NCI-H748 treated with DMSO at 0.1 percent for 48 hours (cell line): ENCODE measurements around the gene MTOR.
"Not testable (repeated sequence)": the region's sequence is repeated elsewhere in the genome, so short reads cannot be mapped to it uniquely, and the experiment has no call there.

ENCODE experiments used
- DNase-seq: peaks from one replicate; lab custom pipeline; 2025; lab: John Stamatoyannopoulos, UW

The MTOR gene

GRCh38 chr1:11180342-11180744 lies 82.0 kb downstream of the MTOR start:
- no peak for DNase-seq

DNA sequence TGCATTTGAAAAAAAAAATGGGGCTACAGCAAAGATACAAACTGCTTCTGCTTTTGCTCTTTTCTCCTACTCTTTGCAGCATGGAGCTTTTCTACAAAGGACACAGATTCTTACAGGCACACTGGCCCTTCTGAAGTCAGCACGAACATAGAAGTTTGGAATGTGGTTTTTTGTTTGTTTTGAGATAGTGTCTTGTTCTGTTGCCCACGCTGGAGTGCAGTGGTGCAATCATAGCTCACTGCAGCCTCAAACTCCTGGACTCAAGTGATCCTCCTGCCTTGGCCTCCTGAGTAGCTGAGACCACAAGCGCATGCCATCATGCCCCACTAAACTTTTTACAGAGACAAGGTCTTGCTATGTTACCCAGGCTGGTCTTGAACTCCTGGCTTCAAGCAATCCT lies 82.6 kb downstream of the MTOR start:
- DNase-seq, result not testable (repeated sequence)

DNA sequence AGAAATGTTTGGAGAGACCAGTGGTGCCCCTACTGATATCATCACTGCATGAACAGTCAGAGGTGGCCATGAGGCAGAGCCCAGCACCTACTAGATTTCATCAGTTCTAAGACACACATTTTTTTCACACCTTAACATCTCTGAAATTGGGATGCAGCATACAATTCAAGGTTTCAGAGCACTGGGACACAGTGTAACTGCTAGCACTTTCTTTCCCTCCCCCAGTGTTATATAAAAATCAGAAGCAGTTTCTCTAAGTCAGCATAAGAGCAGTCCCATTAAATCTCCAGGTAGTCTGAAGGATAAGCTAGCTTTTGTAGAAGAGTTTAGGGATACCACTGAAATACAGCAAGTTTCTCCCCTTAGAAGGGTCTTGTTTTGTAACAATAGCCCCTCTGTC lies 83.2 kb downstream of the MTOR start:
- DNase-seq, result no peak

DNA sequence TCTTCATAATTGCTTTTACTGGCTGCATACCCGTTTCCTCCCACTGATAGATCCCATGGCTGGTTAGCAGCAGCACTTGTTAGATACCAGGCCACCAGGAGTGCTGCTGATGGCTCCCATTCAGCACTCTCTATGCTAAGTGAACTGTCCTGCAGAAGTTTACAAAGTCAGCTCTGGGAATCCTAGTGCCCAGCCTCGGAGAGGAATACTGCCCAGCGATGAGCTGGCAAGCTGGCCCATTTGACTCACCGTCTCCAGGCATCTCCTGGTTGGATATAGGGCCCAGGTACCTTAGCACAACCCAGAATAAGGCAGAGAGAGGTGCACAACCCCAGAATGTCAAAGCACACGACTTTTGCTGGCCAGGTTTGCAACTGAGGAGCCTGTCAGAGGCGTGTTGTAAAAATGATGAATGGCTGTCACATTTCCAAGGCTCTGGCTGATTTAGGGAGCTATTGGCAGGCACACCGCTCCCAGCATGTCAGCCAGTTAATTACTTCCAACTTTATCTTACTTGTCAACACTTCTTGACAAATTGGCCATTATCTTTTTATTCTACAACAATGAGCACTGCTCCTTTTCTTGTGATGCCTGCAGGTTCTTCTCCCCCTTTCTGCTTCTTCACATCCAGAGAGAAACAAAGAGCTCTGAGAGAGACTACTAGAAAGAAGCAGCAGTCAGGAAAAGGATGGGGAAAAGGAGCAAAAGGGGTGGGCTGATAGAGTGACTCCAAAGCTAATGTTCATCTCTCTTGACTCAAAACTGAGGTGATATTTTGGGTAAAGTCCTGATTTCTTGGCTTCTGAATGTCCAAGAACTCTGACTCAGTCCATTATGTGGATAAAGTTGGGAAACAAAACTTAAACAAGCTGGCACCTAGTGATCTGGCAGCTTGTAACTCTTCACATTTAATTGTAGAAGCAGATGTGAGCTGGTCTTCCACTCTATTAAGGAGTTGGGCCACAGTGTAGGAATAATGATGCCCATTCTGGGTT lies 84.0 kb downstream of the MTOR start:
- DNase-seq, result no peak

DNA sequence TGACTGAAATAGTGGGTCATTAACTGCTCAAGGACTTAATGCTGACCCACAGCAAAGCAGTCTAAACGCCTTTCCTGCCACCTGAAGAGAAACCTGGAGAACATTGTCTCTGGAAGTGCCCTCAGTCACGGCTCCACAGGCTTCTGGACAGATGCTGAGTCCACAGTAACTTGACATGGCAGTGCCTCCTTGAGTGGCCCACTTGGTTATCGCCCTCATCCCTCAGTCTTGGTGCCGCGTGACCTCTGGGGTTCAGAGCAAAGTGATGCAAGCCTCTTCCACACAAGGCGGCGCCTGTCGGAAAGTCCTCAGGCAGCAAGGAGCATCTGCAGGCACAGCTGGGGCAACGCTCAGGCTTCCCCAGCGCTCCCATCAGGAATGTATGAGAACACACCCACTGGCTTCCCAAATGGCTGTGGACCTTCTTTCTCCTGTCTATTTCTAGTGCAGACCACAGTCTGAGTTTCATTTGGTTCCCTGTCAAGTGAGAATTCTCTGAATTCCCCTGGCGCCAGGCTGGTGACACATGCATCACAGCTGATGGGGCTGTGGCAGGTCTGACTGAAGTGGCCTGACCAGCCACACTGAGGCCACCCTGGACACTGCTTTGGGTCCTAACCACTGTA lies 86.2 kb downstream of the MTOR start:
- DNase-seq, result no peak

- no peak for DNase-seq
Observed at GRCh38 chr1:11175461-11175860, 86.9 kb downstream of the MTOR start.

DNA sequence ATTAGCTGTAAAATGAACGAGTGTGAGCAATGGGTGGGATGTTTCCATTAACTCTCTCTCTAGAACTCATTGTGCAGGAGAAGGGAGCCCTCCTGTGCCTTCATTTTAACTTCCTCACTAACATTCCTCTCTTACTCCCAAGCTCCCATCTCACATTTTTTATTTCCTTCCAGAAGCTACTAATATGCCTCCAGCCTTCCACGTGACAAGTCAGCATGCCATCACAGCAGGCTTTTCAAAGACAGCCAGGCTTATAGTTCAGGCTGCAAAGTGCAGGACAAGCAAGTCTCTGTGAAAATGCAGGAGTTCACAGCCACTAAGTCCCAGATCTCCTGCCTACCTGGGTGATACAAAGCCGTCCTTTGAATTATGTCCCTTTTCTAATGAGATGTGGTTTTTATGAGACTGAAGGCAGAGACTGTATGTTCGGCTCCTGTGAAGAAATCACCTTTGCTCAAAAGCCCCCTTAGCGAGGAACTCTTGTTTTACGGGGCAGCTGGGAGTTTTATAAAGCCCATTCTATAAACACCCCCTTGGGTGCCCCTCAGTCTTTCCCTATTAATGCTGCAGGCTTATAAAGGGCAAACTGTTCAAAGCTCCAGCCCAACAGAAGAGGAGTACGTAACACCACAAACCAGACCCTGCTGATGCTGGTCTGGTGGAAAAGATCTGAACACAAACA lies 87.9 kb downstream of the MTOR start:
- no peak for DNase-seq

DNA sequence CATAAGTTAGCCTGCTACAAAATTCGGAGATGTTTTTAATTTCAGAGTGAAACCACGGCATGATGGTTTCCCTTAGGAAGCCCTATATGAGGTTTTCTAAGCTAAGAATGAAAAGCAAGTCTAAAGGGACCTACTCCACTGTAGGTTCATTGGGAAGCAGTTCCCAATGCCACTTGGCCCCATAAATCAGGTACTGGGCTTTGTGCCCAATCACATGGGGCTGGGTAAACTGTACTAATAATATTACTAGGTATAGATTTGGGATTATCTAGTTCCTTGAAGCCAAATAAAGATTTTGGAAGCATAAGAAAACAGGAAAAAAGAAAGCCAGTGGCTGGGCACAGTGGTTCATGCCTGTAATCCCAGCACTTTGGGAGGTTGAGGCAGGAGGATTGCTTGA lies 92.2 kb downstream of the MTOR start:
- no peak for DNase-seq

DNA sequence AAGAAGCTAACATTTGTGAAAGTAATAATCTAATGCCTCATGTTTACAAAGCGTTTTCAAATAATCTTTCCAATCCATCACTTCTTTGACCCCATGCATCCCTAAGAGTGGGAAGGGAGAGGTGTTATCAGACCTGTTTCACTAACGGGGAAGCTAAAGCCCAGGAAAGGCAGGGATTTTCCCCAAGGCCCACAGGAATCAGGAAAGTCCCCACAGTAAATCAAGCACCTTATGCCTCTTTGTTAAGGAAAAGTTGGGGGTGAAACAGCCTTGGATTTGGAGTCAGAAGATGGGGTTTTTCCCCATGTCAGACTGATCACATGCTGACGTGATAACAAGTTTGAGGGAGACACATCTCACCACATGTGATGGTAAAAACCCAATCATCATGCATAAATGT lies 93.1 kb downstream of the MTOR start:
- DNase-seq, result no peak

DNA sequence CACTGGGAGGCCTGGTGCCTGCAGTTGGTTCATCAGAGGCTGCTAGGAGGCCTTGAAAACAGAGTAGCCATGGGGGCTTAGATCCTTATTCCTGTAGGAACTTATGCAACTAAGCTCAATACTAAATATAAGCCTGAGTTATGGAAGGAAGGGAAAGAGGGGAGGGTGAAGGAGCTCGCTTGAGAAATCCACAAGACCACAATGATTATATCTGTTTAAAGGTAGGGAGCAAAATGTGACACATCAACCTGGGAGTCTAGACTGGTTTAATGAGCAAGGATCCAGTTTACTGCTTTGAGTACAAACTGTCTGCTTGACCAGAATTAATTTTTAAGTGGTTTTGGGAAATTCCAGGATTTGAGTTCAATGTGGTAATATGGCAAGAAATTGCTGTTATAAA lies 93.6 kb downstream of the MTOR start:
- DNase-seq, result no peak

GRCh38 chr1:11166744-11167143 lies 95.6 kb downstream of the MTOR start:
- not testable (repeated sequence) for DNase-seq

DNA sequence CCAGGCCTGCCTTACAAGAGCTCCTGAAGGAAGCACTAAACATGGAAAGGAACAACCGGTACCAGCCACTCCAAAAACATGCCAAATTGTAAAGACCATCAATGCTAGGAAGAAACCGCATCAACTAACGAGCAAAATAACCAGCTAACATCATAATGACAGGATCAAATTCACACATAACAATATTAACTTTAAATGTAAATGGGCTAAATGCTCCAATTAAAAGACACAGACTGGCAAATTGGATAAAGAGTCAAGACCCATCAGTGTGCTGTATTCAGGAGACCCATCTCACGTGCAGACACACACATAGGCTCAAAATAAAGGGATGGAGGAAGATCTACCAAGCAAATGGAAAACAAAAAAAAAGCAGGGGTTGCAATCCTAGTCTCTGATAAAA lies 99.6 kb downstream of the MTOR start:
- DNase-seq, result not testable (repeated sequence)

- DNase-seq, result no peak
Observed at GRCh38 chr1:11158720-11159321, 103.5 kb downstream of the MTOR start.

DNA sequence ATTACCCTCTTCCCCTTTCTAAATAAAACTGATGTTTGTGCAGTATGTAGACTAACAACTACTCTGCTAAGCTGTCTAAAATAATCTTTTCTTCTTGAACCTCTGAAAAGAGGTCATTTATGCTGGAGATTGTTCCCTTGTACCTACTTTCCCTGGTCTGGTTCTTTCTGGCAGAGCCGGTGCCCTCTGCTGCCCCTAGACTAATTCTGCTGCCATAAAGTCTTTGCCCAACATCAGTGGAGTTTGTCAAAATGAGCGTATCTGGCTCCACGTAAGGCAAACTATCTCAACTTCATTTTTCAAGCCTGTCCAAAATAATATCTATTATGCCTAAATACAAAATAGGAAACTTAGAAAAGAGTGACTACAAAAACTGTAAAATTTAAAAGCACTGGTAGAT lies 104.1 kb downstream of the MTOR start:
- no peak for DNase-seq

DNA sequence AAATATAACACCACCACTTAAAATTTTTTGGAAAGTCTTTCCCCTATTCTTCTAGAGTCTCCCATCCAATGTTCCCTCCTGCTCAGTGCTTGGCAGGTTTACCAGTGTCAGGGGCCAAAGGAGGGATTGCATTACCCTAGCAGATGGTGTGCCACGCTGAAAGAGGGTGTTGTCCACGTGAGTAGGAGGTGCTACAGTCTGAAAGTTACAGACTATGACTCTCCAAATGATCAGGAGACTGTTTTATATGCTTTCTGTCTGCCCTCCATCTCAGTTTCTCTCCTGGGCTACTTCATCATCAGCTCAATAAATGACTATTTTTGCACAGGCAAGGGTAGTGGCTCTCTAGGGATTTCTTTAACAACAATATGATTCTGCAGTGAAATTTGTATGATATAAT lies 104.5 kb downstream of the MTOR start:
- DNase-seq, result no peak

DNA sequence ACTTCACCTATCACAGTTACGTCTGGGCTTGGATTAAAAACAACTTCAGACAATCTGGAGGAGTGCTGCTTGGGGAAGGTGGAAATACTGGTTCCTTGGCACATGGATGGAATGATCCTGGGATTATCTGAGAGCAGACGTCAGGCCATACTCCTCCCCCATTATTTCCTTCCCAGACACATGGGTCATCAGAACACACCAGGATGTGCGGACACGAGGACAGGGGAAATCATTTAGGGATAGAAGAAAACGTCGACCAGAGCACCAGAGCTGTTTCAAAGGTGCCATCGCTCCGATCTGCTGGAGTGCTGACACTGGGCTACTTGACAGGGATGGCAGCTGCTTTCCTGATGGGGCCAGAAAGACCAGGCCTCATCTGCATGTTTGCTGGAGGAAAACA lies 105.0 kb downstream of the MTOR start:
- no peak for DNase-seq

DNA sequence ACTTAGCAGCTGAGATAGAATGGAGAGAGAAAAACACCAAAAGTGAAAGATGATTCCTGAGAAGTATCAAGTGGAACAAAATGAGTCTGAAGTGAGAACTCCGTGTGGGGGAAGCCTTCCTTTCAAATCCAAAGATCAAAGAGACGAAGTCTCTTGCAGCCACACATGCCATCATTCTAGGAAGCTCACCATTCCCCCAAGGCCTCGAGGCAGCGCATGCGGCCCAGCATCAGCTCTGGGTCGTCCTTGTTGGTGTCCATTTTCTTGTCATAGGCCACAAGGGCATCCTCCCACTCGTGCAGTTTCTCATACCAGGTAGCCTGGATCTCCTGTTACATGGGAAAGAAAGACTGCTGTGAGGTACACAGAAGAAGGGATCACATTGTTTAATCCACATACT lies 105.4 kb downstream of the MTOR start:
- DNase-seq, result no peak

- no peak for DNase-seq
Observed at GRCh38 chr1:11156441-11156840, 105.9 kb downstream of the MTOR start.

- DNase-seq, result no peak
Observed at GRCh38 chr1:11153184-11153583, 109.2 kb downstream of the MTOR start.

DNA sequence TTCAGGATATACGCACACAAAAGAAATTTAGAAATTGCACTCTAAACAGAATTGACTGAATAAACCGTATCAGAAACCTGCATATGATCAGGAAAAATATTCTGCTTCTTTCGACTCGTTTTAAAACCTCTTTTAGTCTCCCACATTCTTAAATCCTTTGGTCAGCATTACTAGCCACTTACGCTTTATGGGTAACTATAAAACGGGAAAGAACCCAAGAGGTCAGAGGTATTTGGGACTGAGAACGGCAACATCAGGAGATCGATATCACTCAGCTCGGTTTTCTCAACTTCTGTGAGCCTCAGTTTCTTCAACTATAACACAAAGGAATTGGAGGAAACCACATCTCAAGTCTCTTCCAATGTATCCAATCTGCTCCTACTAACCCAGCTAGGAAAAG lies 109.6 kb downstream of the MTOR start:
- no peak for DNase-seq

DNA sequence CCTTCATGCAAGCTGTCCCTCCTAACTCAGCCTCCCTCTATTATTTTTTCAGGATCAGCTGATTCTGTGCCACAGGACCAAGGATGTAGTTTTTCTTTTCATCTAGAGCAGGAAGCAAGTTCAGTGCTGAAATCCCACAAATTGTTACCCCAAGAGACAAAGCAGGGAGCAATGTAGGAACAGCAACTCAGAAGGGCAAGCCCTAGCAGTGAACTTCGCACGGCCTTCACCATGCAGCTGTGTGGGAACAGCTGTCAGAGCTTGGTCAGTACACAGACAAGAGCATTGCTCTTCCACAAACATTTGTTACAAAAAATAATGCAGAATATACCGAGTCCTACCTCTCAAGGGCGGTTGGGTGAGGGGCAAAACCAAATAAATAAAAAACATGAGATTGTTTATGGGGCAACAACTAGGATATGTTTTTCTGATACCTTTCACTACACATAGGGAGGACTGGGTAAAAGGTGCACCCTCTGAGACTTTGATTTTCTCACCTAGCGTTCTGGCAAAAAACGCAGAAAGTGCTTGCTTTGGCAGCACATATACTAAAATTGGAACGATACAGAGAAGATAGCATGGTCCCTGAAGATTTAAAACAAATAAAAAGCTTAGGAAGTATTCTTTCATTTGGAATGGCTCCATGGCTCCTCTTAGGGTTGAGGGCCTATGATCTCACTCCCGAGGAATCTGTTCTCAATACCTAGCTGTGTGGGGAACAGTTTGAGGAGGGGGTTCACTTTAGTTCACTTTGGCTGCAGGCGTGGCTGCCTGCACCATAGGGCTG lies 110.3 kb downstream of the MTOR start:
- no peak for DNase-seq

GRCh38 chr1:11151114-11151513 lies 111.2 kb downstream of the MTOR start:
- no peak for DNase-seq
